Stimulated activated CD8-positive, alpha-beta memory T cell treated with anti-CD3 and anti-CD28 coated beads, Interleukin-7, amount 100 ng/mL, for 1 hour (primary cell): Measurements from ENCODE around the gene SLC25A28.

Experiments used
- DNase-seq, 2 donors: peaks; one replicate each; pipeline ENCODE4 v3.0.0-alpha.2; 2020; ENCODE audit warnings: low read depth in 2 of 2

SLC25A28 gene

DNA sequence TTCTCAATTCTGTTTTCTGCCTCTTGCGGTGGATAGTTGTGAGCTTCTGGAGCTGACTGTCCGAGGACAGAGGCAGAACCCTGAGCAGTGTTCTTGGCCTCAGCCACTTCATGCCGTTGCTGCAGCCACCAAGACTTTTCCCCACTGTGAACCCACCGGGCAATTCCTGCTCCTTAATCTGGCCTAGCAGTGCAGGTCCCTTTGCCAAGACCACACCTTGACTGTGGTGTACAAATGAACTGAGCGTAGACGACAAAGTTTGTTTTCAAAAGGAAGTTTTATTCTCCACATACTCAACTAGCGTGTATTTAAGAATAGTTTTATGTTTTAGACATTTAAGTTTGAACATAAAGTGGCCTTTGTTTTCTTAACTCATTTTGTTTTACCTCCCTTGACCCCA, 29.4 kb downstream of the SLC25A28 start:
- no peak for DNase-seq

DNA sequence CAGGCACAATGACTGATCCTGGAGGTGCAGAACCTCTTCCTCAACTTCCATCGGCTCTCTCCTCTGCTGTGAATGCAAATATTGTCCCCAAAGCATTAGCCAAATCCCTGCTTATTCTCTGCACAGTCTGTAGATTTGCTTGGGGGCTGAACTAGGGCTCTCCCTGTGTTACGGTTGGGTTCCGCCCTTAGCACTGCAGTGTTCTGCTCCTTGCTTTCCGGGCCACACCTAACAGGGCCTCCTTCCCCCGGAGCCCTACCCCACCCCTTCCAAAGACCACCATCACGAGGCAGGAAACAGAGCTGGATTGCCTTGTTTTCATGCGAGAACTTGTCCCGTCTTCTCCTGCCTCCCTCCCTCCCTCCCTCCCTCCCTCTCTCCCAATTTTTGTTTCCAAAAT, 36.6 kb downstream of the SLC25A28 start:
- no peak for DNase-seq

DNA sequence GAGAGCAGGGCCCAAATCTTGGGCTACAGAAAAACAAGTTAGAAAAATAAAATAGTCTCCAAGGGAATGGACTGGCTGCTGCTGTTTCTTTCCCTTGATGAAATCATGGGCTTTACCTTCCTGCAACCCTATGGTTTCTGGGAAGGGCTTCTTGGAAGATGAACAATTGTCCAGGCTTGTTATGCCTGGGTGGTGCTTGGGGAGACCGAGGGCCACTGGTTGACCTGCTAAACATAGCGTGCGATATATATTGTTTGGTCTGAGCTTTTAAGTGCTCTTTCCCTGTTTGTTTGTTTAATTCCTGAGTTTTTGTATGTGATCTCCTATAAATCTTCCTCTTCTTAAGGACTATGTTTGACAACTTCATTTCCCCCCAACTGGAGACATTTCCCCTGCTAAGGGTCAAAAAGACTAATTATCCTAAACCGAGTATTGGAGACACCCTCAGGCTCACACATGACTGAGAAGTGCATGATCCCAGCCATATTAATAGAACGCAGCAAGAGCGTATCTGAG, 37.9 kb downstream of the SLC25A28 start:
- no peak for DNase-seq

GRCh38 chr10:99579971-99580370, 40.3 kb downstream of the SLC25A28 start:
- DNase-seq: no peak

GRCh38 chr10:99573790-99574189, 46.4 kb downstream of the SLC25A28 start:
- DNase-seq: no peak

DNA sequence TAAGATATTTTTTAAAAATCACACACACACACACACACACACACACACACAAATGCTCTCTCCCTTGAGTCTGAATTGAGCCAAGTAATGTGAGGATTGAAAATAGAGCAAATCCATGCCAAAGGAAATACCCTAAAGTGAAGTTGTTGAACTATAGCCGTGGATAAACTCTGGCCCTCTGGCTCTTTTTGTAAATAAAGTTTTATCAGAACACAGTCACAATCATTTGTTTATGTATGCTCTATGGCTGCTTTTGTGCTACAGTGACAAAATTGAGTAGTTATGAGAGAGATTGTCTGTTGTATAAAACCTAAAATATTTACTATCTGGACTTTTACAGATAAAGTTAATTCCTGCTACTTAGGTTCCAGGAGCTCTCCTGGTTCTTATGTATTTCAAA, 48.4 kb downstream of the SLC25A28 start:
- DNase-seq: no peak

DNA sequence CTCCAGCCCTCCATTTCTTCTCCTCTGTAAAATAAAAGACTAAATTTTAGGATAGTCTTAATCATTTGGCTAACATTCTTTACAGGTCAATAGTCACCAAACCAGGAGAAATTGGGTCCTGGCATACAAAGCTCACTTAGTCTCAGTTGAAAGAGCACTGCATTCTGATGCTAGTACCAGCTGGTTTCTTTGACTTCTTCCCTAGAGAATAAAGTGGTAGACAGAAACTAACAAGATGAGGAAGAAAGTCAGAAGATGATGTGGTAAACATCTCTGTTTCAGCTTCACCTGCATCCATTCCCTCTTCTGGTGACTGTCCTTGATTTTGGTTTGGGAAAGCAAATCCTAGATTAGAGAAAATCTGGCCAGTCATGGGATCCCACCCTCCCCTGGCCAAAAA, 50.3 kb downstream of the SLC25A28 start:
- no peak for DNase-seq

GRCh38 chr10:99569253-99569939, 50.8 kb downstream of the SLC25A28 start:
- DNase-seq: no peak

DNA sequence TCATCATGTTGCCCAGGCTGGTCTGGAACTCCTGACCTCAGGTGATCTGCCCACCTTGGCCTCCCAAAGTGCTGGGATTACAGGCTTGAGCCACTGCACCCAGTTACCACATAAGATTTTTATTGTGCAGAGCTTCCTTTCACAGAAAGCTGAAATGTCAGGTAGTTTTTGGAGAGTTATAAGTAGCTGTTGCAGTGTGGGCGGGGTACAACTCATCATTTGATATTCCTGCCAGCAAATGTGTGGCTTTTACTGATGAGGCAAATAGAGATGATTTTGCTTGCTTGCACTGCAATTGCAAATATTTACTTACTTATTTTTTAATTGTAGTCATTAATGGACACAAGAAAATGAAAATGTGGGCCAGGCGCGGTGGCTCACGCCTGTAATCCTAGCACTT, 55.1 kb downstream of the SLC25A28 start:
- no peak for DNase-seq

GRCh38 chr10:99564361-99564760, 55.9 kb downstream of the SLC25A28 start:
- DNase-seq: no peak

GRCh38 chr10:99562631-99563030, 57.6 kb downstream of the SLC25A28 start:
- no peak for DNase-seq
